Colonic mucosa (tissue), 4 donors: ENCODE data around the gene SCGB1A1. TPM values are rescaled to one million over a fixed set of nuclear protein-coding genes. Genes with fewer than 3 reads are reported as not detected.

Source experiments
- DNase-seq: peaks from one replicate; pipeline ENCODE4 v3.0.0-alpha.2; 2020
- H3K27ac ChIP-seq: fragments of 200-600 bp; one replicate; pipeline ENCODE4 v1.8.0; 2021
- H3K27me3 ChIP-seq: fragments of 200-600 bp; one replicate; pipeline ENCODE4 v1.8.0; 2021
- H3K36me3 ChIP-seq: fragments of 200-600 bp; one replicate; pipeline ENCODE4 v1.8.0; 2021
- H3K4me1 ChIP-seq: fragments of 200-600 bp; one replicate; pipeline ENCODE4 v1.8.0; 2021; ENCODE audit warnings: mild to moderate bottlenecking
- H3K4me3 ChIP-seq: fragments of 200-600 bp; one replicate; pipeline ENCODE4 v1.8.0; 2021
- H3K9ac ChIP-seq, 2 donors: one replicate each; pipeline ENCODE4 v1.7.0; 2013; ENCODE audit warnings: control low read depth in 2 of 2, low read depth in 2 of 2, low read length in 2 of 2
- H3K9me3 ChIP-seq: fragments of 200-600 bp; one replicate; pipeline ENCODE4 v1.8.0; 2021
- CTCF ChIP-seq: fragments of 200-600 bp; IDR thresholded peaks from one replicate; pipeline ENCODE4 v1.8.0; 2022; ENCODE audit warnings: antibody characterized with exemption, mild to moderate bottlenecking
- intact Hi-C: fragments of 100-400 bp; cut with DNase I; formaldehyde crosslinking; loops from one replicate; pipeline ENCODE4 v1.14.1; 2022
- total RNA-seq, 2 donors: library from RNA; stranded (reverse); fragmentation: NEBNext Ultra II Directional in 1 of 2; extraction: Animal tissue kit (Norgen Biotek cat#: 25700) in 1 of 2; gene quantifications; one replicate each; pipeline ENCODE4 v1.2.1, GENCODE V29; 2021
- donor health status: healthy.
- donor health status: DM: no; HTN: no; CAD: no.
- donor health status: DM: no; HTN: no; CAD: no.

The SCGB1A1 gene
- total RNA-seq, 2 donors from 2014 or later: 2.3 TPM; not detected in 1

GRCh38 chr11:62463121-62463542, 44.3 kb downstream of the SCGB1A1 start:
- H3K27me3 ChIP-seq: no peaks in the 10 kb centered on the region
- no peaks in the 10 kb centered on the region for H3K36me3 ChIP-seq
- no peak overlapping the region for H3K4me3 ChIP-seq
- no peak overlapping the region for H3K9ac ChIP-seq
- peaks cover 3% of the 10 kb centered on the region for H3K4me1 ChIP-seq
- intact Hi-C loops: no loop called here
- no peak overlapping the region for H3K27ac ChIP-seq
- H3K9me3 ChIP-seq: no peaks in the 10 kb centered on the region
- no peak for TF ChIP-seq CTCF
- no peak for DNase-seq

GRCh38 chr11:62464655-62465054, 45.8 kb downstream of the SCGB1A1 start:
- Histone ChIP-seq H3K9ac (no peak overlapping the region), H3K4me3 (no peak overlapping the region), H3K9me3 (no peaks in the 10 kb centered on the region), H3K4me1 (peaks cover 3% of the 10 kb centered on the region), H3K27ac (no peak overlapping the region), H3K36me3 (no peaks in the 10 kb centered on the region), H3K27me3 (no peaks in the 10 kb centered on the region)
- no peak for TF ChIP-seq CTCF
- no peak for DNase-seq
- intact Hi-C loops: no loop called here

GRCh38 chr11:62466444-62466843, 47.6 kb downstream of the SCGB1A1 start:
- Histone ChIP-seq H3K4me3 (no peak overlapping the region), H3K4me1 (peaks cover 3% of the 10 kb centered on the region), H3K27me3 (no peaks in the 10 kb centered on the region), H3K27ac (no peak overlapping the region), H3K9ac (no peak overlapping the region), H3K36me3 (no peaks in the 10 kb centered on the region), H3K9me3 (no peaks in the 10 kb centered on the region)
- intact Hi-C loops: no loop called here
- TF ChIP-seq CTCF: no peak
- DNase-seq: no peak

- no peak overlapping the region for H3K27ac ChIP-seq
- no peaks in the 10 kb centered on the region for H3K36me3 ChIP-seq
- H3K4me3 ChIP-seq: no peak overlapping the region
- H3K9me3 ChIP-seq: no peaks in the 10 kb centered on the region
- H3K4me1 ChIP-seq: no peaks in the 10 kb centered on the region
- TF ChIP-seq CTCF: no peak
- intact Hi-C loops: no loop called here
- no peak overlapping the region for H3K9ac ChIP-seq
- no peak for DNase-seq
- no peaks in the 10 kb centered on the region for H3K27me3 ChIP-seq
Measured at GRCh38 chr11:62468577-62468976, 49.7 kb downstream of the SCGB1A1 start.

GRCh38 chr11:62471603-62472002, 52.8 kb downstream of the SCGB1A1 start:
- H3K9me3 ChIP-seq: no peaks in the 10 kb centered on the region
- intact Hi-C loops: no loop called here
- DNase-seq: no peak

More at GRCh38 chr11:62471603-62472002, 52.8 kb downstream of the SCGB1A1 start:
- Histone ChIP-seq H3K4me3 (no peak overlapping the region), H3K4me1 (no peaks in the 10 kb centered on the region), H3K27ac (no peak overlapping the region), H3K9ac (no peak overlapping the region), H3K36me3 (no peaks in the 10 kb centered on the region), H3K27me3 (no peaks in the 10 kb centered on the region)
- no peak for TF ChIP-seq CTCF
